Measurements from ENCODE around the gene PGAP1. TPM values are rescaled to one million over a fixed set of nuclear protein-coding genes. Genes with fewer than 3 reads are reported as not detected.

PGAP1 gene
- total RNA-seq, 3 donors from 2014 or later: 7.2 to 27.1 (median 16.1) TPM

GRCh38 chr2:196952936-196953335, 26.4 kb upstream of the PGAP1 start:
- Histone ChIP-seq H3K36me3 (no peaks in the 10 kb centered on the region), H3K27me3 (no peaks in the 10 kb centered on the region), H3K4me3 (no peak overlapping the region), H3K27ac (no peak overlapping the region), H3K4me1 (no peaks in the 10 kb centered on the region), H3K9me3 (no peaks in the 10 kb centered on the region)
- DNase-seq (ENCODE audit: low spot score in 2 of 2): no peak
- intact Hi-C loops (cut with DNase I; ENCODE audit: low total_unique reads): loop anchor here (5.0 kb wide), 1 partner anchor 384 kb away; no protein-coding TSS in a partner anchor
- TF ChIP-seq POLR2AphosphoS5 (IDR thresholded peaks at IDR 0.05) (no peak), CTCF (IDR thresholded peaks at IDR 0.05) (no peak), POLR2A (IDR thresholded peaks at IDR 0.05) (no peak)

- DNase-seq (ENCODE audit: low spot score in 2 of 2): no peak
- TF ChIP-seq CTCF (IDR thresholded peaks at IDR 0.05) (no peak), POLR2A (IDR thresholded peaks at IDR 0.05) (no peak)
- no peaks in the 10 kb centered on the region for H3K9me3 ChIP-seq
- H3K27ac ChIP-seq: no peak overlapping the region
- no peaks in the 10 kb centered on the region for H3K36me3 ChIP-seq
- no peaks in the 10 kb centered on the region for H3K4me1 ChIP-seq
- intact Hi-C loops (cut with DNase I; ENCODE audit: low total_unique reads): loop anchor here (5.0 kb wide), 1 partner anchor 385 kb away; no protein-coding TSS in a partner anchor
- no peaks in the 10 kb centered on the region for H3K27me3 ChIP-seq
- no peak overlapping the region for H3K4me3 ChIP-seq
These were observed 25.5 kb upstream of the PGAP1 start for GRCh38 chr2:196951973-196952372.

GRCh38 chr2:196949116-196949515, 22.6 kb upstream of the PGAP1 start:
- intact Hi-C loops (cut with DNase I; ENCODE audit: low total_unique reads): no loop called here
- no peaks in the 10 kb centered on the region for H3K4me1 ChIP-seq
- H3K36me3 ChIP-seq: no peaks in the 10 kb centered on the region
- TF ChIP-seq POLR2A (IDR thresholded peaks at IDR 0.05): no peak
- no peak for TF ChIP-seq POLR2AphosphoS5 (IDR thresholded peaks at IDR 0.05)
- no peak for TF ChIP-seq CTCF (IDR thresholded peaks at IDR 0.05)
- H3K9me3 ChIP-seq: no peaks in the 10 kb centered on the region
- no peak overlapping the region for H3K27ac ChIP-seq
- H3K4me3 ChIP-seq: no peak overlapping the region
- H3K27me3 ChIP-seq: no peaks in the 10 kb centered on the region
- DNase-seq (ENCODE audit: low spot score in 2 of 2): no peak

- intact Hi-C loops (cut with DNase I; ENCODE audit: low total_unique reads): no loop called here
- DNase-seq (ENCODE audit: low spot score in 2 of 2): no peak
- Histone ChIP-seq H3K27ac (no peak overlapping the region), H3K4me3 (no peak overlapping the region), H3K36me3 (no peaks in the 10 kb centered on the region), H3K4me1 (no peaks in the 10 kb centered on the region), H3K9me3 (no peaks in the 10 kb centered on the region), H3K27me3 (no peaks in the 10 kb centered on the region)
- TF ChIP-seq POLR2A (IDR thresholded peaks at IDR 0.05) (no peak), CTCF (IDR thresholded peaks at IDR 0.05) (no peak), POLR2AphosphoS5 (IDR thresholded peaks at IDR 0.05) (no peak)
These were observed 18.1 kb upstream of the PGAP1 start for GRCh38 chr2:196944570-196944969.

GRCh38 chr2:196941398-196942078, 15.0 kb upstream of the PGAP1 start:
- H3K4me3 ChIP-seq: no peak overlapping the region
- no peak for DNase-seq (ENCODE audit: low spot score in 2 of 2)
- TF ChIP-seq POLR2A (IDR thresholded peaks at IDR 0.05): no peak
- no peak for TF ChIP-seq CTCF (IDR thresholded peaks at IDR 0.05)
- TF ChIP-seq POLR2AphosphoS5 (IDR thresholded peaks at IDR 0.05): no peak

More at GRCh38 chr2:196941398-196942078, 15.0 kb upstream of the PGAP1 start:
- Histone ChIP-seq H3K27me3 (no peaks in the 10 kb centered on the region), H3K4me1 (no peaks in the 10 kb centered on the region), H3K36me3 (no peaks in the 10 kb centered on the region), H3K9me3 (no peaks in the 10 kb centered on the region), H3K27ac (no peak overlapping the region)
- intact Hi-C loops (cut with DNase I; ENCODE audit: low total_unique reads): no loop called here

All from breast epithelium (tissue), 4 donors.